Ovary (tissue), 9 donors: Measurements from ENCODE around the gene PRAME. TPM values are rescaled to one million over a fixed set of nuclear protein-coding genes. Genes with fewer than 3 reads are reported as not detected.

ENCODE experiments used
- DNase-seq, 5 donors: peaks; one replicate each; pipeline ENCODE4 v3.0.0-alpha.2; 2019 to 2020
- H3K27ac ChIP-seq, 2 donors: fragments of 200-600 bp; one replicate each; pipeline versions ENCODE4 v1.5.1 to v1.8.0; 2019 to 2022
- H3K27me3 ChIP-seq: fragments of 200-600 bp; one replicate; pipeline ENCODE4 v1.8.0; 2022
- H3K36me3 ChIP-seq: fragments of 200-600 bp; sonication (generic); one replicate; pipeline ENCODE4 v1.5.1; 2019
- H3K4me1 ChIP-seq: one replicate; pipeline ENCODE4 v1.8.1; 2013; ENCODE audit warnings: mild to moderate bottlenecking, moderate library complexity; ENCODE audit not compliant: insufficient read depth
- H3K4me3 ChIP-seq: fragments of 200-600 bp; sonication (generic); one replicate; pipeline ENCODE4 v1.5.1; 2017
- H3K9me3 ChIP-seq, 2 donors: fragments of 200-600 bp in 1 of 2; sonication (generic) in 1 of 2; one replicate each; pipeline versions ENCODE4 v1.5.1 to v1.8.1; 2013 to 2019; ENCODE audit warnings: mild to moderate bottlenecking in 1 of 2, moderate library complexity in 1 of 2
- CTCF ChIP-seq, 3 donors: fragments of 450-650 bp in 2 of 3; fragments of 200-600 bp in 1 of 3; IDR thresholded peaks; one replicate each; pipeline versions ENCODE4 v1.5.1 to v1.8.0; 2016 to 2022; ENCODE audit warnings: antibody characterized with exemption in 3 of 3, mild to moderate bottlenecking in 1 of 3
- EP300 ChIP-seq: sonication (generic); formaldehyde crosslinking; IDR thresholded peaks from one replicate; pipeline ENCODE4 v1.6.1; 2017; ENCODE audit warnings: antibody characterized with exemption
- POLR2A ChIP-seq: fragments of 450-650 bp; IDR thresholded peaks from one replicate; pipeline ENCODE4 v1.6.1; 2017; ENCODE audit warnings: antibody characterized with exemption, mild to moderate bottlenecking, moderate library complexity
- WGBS, 3 donors: extraction: QIAGEN DNeasy Blood & Tissue Kit in 1 of 3; methylation state at CpG; one replicate each; pipeline versions ENCODE4 v1.1.5 to v1.1.7; 2013 to 2017; 5-methylcytosine and 5-hydroxymethylcytosine counted together
- intact Hi-C, 4 donors: fragments of 100-400 bp; cut with DNase I; formaldehyde crosslinking; loops; one replicate each; pipeline versions ENCODE4 v1.11.0 to v1.15.1; 2022 to 2023
- polyA plus RNA-seq, 2 donors: library from polyadenylated mRNA; stranded (reverse); fragments of 200-250 nt in 1 of 2; fragments of 350-450 nt in 1 of 2; fragmentation: Illumina TruSeq in 1 of 2; extraction: RNeasy Lipid Tissue Mini Kit (QIAGEN cat#74804) in 1 of 2; gene quantifications; one replicate each; pipeline ENCODE4 v1.2.3, GENCODE V29; 2013 to 2014
- total RNA-seq, 7 donors: library from RNA; depleted of rRNA in 2 of 7; stranded (reverse); fragments of >200 nt in 2 of 7; fragmentation: NEBNext Ultra II Directional in 3 of 7; extraction: Animal tissue kit (Norgen Biotek cat#: 25700) in 3 of 7; gene quantifications; one replicate each; pipeline versions ENCODE4 v1.1.0 to v1.2.4, GENCODE V29; 2016 to 2023
- donor health status: DM: no; HTN: no; CAD: no; lungs with moderate emphysema.
- donor health status: DM: no; HTN: no; CAD: no.
- donor health status: Bipolar disorder and iron deficiency.
- donor health status: DM: yes; HTN: yes; CAD: no.
- donor health status: DM: no; HTN: no; CAD: no.
- donor health status: DM: yes; HTN: yes; CAD: no.

The PRAME gene
- total and polyA plus RNA-seq, 9 donors = 1.3 to 18.0 (median 2.8) TPM

- no peak for DNase-seq
- no peak for TF ChIP-seq CTCF (IDR thresholded peaks at IDR 0.05)
- TF ChIP-seq EP300 = no peak
- no peak for TF ChIP-seq POLR2A
- no peaks in the 10 kb centered on the region for H3K36me3 ChIP-seq
- H3K4me3 ChIP-seq = no peak overlapping the region
- intact Hi-C loops = no loop called here
- H3K9me3 ChIP-seq = no peaks in the 10 kb centered on the region
- no peaks in the 10 kb centered on the region for H3K27me3 ChIP-seq
- no peaks in the 10 kb centered on the region for H3K4me1 ChIP-seq
- H3K27ac ChIP-seq = no peak overlapping the region
- WGBS, 3 donors = 87 to 93% (median 92%) methylated on average over 8 of the region's 8 CpGs
Measured at GRCh38 chr22:22550789-22551434, 8.2 kb downstream of the PRAME start.

- intact Hi-C loops = no loop called here
Measured at GRCh38 chr22:22548910-22549309, 10.2 kb downstream of the PRAME start.

GRCh38 chr22:22548317-22548716 lies 10.7 kb downstream of the PRAME start:
- Histone ChIP-seq H3K36me3 (no peaks in the 10 kb centered on the region), H3K27me3 (no peaks in the 10 kb centered on the region), H3K9me3 (no peaks in the 10 kb centered on the region), H3K4me1 (no peaks in the 10 kb centered on the region), H3K27ac (no peak overlapping the region), H3K4me3 (no peak overlapping the region)
- no peak for TF ChIP-seq CTCF (IDR thresholded peaks at IDR 0.05)
- no peak for TF ChIP-seq EP300
- TF ChIP-seq POLR2A = no peak
- WGBS, 3 donors = 64 to 76% (median 70%) methylated on average over 9 of the region's 9 CpGs
- DNase-seq = no peak
- intact Hi-C loops = no loop called here

More at GRCh38 chr22:22548910-22549309, 10.2 kb downstream of the PRAME start:
- no peak for DNase-seq
- H3K36me3 ChIP-seq = no peaks in the 10 kb centered on the region
- H3K9me3 ChIP-seq = no peaks in the 10 kb centered on the region
- no peak overlapping the region for H3K27ac ChIP-seq
- no peak overlapping the region for H3K4me3 ChIP-seq
- 41 to 65% (median 54%) methylated on average over 1 of the region's 1 CpG for WGBS, 3 donors
- no peaks in the 10 kb centered on the region for H3K4me1 ChIP-seq
- TF ChIP-seq EP300 (no peak), CTCF (IDR thresholded peaks at IDR 0.05) (no peak), POLR2A (no peak)
- no peaks in the 10 kb centered on the region for H3K27me3 ChIP-seq

- H3K4me1 ChIP-seq = no peaks in the 10 kb centered on the region
- intact Hi-C loops = no loop called here
- no peak overlapping the region for H3K4me3 ChIP-seq
- no peaks in the 10 kb centered on the region for H3K9me3 ChIP-seq
- no peaks in the 10 kb centered on the region for H3K36me3 ChIP-seq
- H3K27me3 ChIP-seq = no peaks in the 10 kb centered on the region
- 46 to 49% (median 48%) methylated on average over 3 of the region's 3 CpGs for WGBS, 3 donors
- H3K27ac ChIP-seq = no peak overlapping the region
- DNase-seq = no peak
- no peak for TF ChIP-seq EP300
- TF ChIP-seq CTCF (IDR thresholded peaks at IDR 0.05) = no peak
- TF ChIP-seq POLR2A = no peak
Measured at GRCh38 chr22:22547692-22548300, 11.3 kb downstream of the PRAME start.
